ENCODE results near the gene SLC10A7. TPM values are rescaled to one million over a fixed set of nuclear protein-coding genes. Genes with fewer than 3 reads are reported as not detected.

The SLC10A7 gene
- total and polyA plus RNA-seq, 9 of the 15 experiments (the other 6 are each of a cell fraction or from before 2014, with no cell fraction given) = 6.4 to 22.8 (median 16.1) TPM

- TF ChIP-seq THAP12 (CRISPR knock-in tag; IDR thresholded peaks at IDR 0.05) = no peak
Observed at GRCh38 chr4:146237092-146237491, 284.6 kb downstream of the SLC10A7 start (continued).

GRCh38 chr4:146236216-146236615 is 285.5 kb downstream of the SLC10A7 start:
- Histone ChIP-seq H3K27me3 (ENCODE audit: control insufficient read depth in 2 of 2, insufficient read depth in 2 of 2, low read length in 2 of 2) (peaks cover 0 to 38% of the 10 kb centered on the region in 2 experiments; a peak in 3 of 5 replicates), H3K27ac (ENCODE audit: extremely low read depth, low read depth, low read length) (no peak overlapping the region; the same call in 2 of the 3 replicates), H3K9me3 (replicated peaks; ENCODE audit: control insufficient read depth, insufficient read depth, low read depth, low read length) (no peaks in the 10 kb centered on the region), H3K9me1 (ENCODE audit: control insufficient read depth, insufficient read depth, low read length) (no peaks in the 10 kb centered on the region), H3K9ac (ENCODE audit: insufficient read depth in 1 of 2, low read depth in 2 of 2, low read length in 2 of 2) (no peak overlapping the region), H3K36me3 (ENCODE audit: control insufficient read depth, insufficient read depth, low read length) (no peaks in the 10 kb centered on the region), H3K4me3 (no peak overlapping the region), H3K4me1 (replicated peaks in 1 of 2; ENCODE audit: control insufficient read depth in 2 of 2, insufficient read depth in 2 of 2, low read length in 2 of 2) (no peaks in the 10 kb centered on the region), H4K20me1 (replicated peaks; ENCODE audit: control insufficient read depth, insufficient read depth, low read length) (no peaks in the 10 kb centered on the region), H2AFZ (ENCODE audit: low read depth, low read length) (no peak overlapping the region), H3K4me2 (ENCODE audit: insufficient read depth, low read length) (no peak overlapping the region), H3K79me2 (ENCODE audit: control insufficient read depth, insufficient read depth, low read length) (no peaks in the 10 kb centered on the region)
- FAIRE-seq = no peak
- ATAC-seq = no peak
- CTCF ChIA-PET (ENCODE audit: low intra/inter-chr PET ratio) = no interaction called here
- WGBS (ENCODE audit: insufficient coverage, low coverage, missing lambda C conversion rate) = 11% methylated on average over 5 of the region's 5 CpGs
- intact Hi-C loops (cut with micrococcal nuclease) (no loop called here), in situ Hi-C loops (cut with MboI) (no loop called here)
- DNase-seq (ENCODE audit: extremely low read depth in 1 of 4, low spot score in 3 of 4) = no peak
- BruUV-seq (replicated peaks) = no TSS peak
- POLR2A ChIA-PET = no interaction called here
- TF ChIP-seq RBM39 (optimal IDR thresholded peaks at IDR 0.05; ENCODE audit: low read depth, low read length) = no peak
- TF ChIP-seq CBX8 (IDR thresholded peaks at IDR 0.05; ENCODE audit: borderline replicate concordance, extremely low read depth, low read depth, low read length, poor library complexity, severe bottlenecking) = no peak
- peak; percentile 11; the same call in 1 of the 2 replicates for TF ChIP-seq ZNF175 (CRISPR knock-in tag; IDR thresholded peaks at IDR 0.05; ENCODE audit: low read depth)
- no peak for TF ChIP-seq HOXB6 (CRISPR knock-in tag; IDR thresholded peaks at IDR 0.05; ENCODE audit: borderline replicate concordance)
- TF ChIP-seq ZNF512 (tag; IDR thresholded peaks at IDR 0.05) = no peak
- no peak for TF ChIP-seq DIDO1 (tag; IDR thresholded peaks at IDR 0.05; ENCODE audit: low read depth)
- TF ChIP-seq CBX3 (IDR thresholded peaks at IDR 0.05; ENCODE audit: borderline replicate concordance in 1 of 2, low read length in 2 of 2) = no peak
- TF ChIP-seq FOXA3 (CRISPR knock-in tag; conservative IDR thresholded peaks at IDR 0.05 in 1 of 2, IDR thresholded peaks at IDR 0.05 in 1 of 2) = no peak
- TF ChIP-seq TBL1XR1 (IDR thresholded peaks at IDR 0.05; ENCODE audit: low read length in 2 of 2) = no peak
- TF ChIP-seq RBFOX2 (IDR thresholded peaks at IDR 0.05; ENCODE audit: low read depth, low read length) = no peak
- TF ChIP-seq FOXM1 (IDR thresholded peaks at IDR 0.05; ENCODE audit: low read depth) = no peak
- no peak for TF ChIP-seq FOXM1 (CRISPR knock-in tag; IDR thresholded peaks at IDR 0.05; ENCODE audit: low read depth)
- no peak for TF ChIP-seq RNF219 (CRISPR knock-in tag; IDR thresholded peaks at IDR 0.05)
- no peak for TF ChIP-seq TRIM24 (IDR thresholded peaks at IDR 0.05)

Data from K562 (cell line).